PC-9 (cell line): ENCODE measurements around the gene RBM3.

Source experiments
- EZH2 ChIP-seq: fragments of 200-600 bp; sonication (generic); IDR thresholded peaks from 2 replicates; pipeline ENCODE4 v1.8.0; 2017; ENCODE audit warnings: antibody characterized with exemption, low read depth
- TF ChIP-seq, protein P1 (sequence below): fragments of 200-600 bp; sonication (generic); conservative IDR thresholded peaks from 2 replicates; pipeline ENCODE4 v1.6.1; 2017; ENCODE audit warnings: mixed run types, antibody characterized with exemption, mild to moderate bottlenecking, moderate library complexity

DNA sequence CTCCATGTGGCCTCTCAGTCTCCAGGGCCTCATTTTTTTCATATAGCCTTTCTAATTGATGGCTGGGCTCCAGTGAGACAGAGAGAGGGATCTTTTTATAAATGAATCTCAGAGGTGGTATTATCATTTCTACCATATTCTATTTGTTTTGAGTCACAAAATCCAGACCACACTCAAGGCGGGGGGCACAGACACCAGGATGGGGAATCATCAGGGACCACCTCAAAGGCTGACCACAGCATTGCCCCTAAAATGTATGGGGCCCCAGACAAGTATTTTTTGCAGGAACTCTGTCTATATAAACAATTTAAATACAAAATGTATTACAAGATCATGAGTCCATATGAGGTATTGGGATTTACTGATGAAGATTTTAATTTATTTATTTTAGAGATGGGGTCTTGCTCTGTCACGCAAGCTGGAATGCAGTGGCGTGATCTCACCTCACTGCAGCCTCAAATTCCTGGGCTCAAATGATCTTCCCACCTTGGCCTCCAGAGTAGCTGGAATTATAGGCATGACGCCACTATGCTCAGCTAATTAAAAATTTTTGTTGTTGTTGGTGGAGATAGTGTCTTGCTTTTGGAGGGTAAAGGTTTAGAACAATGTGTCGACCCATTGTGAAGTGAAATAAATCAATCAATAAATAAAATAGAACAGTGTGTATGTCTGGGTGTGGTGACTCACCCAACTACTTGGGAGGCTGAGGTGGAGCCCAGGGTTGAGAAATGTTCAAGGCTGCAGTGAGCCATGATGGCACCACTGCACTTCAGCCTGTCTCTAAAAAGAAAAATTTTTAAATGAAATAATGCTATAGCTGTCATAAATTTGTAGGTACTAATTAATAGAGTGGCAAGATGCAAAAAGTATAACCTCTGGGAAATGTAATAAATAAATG lies 52.4 kb downstream of the RBM3 start:
- TF ChIP-seq EZH2 = no peak
- TF ChIP-seq, protein P1, sequence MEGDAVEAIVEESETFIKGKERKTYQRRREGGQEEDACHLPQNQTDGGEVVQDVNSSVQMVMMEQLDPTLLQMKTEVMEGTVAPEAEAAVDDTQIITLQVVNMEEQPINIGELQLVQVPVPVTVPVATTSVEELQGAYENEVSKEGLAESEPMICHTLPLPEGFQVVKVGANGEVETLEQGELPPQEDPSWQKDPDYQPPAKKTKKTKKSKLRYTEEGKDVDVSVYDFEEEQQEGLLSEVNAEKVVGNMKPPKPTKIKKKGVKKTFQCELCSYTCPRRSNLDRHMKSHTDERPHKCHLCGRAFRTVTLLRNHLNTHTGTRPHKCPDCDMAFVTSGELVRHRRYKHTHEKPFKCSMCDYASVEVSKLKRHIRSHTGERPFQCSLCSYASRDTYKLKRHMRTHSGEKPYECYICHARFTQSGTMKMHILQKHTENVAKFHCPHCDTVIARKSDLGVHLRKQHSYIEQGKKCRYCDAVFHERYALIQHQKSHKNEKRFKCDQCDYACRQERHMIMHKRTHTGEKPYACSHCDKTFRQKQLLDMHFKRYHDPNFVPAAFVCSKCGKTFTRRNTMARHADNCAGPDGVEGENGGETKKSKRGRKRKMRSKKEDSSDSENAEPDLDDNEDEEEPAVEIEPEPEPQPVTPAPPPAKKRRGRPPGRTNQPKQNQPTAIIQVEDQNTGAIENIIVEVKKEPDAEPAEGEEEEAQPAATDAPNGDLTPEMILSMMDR = no peak
